Neural cell (in vitro differentiated cells): ENCODE results near the gene IFT122. TPM values are rescaled to one million over a fixed set of nuclear protein-coding genes. Genes with fewer than 3 reads are reported as not detected.

Experiments used
- H2AFZ ChIP-seq: fragments of 200-600, 300-800 bp; sonication (generic), shearing (Covaris generic); 2 replicates; pipeline ENCODE4 v1.6.0; 2014; ENCODE audit warnings: low read depth, mild to moderate bottlenecking, antibody characterized with exemption, low read length, moderate library complexity
- H3F3A ChIP-seq: fragments of 200-600 bp; shearing (Covaris generic); 2 replicates; pipeline ENCODE4 v1.6.1; 2016; ENCODE audit warnings: mild to moderate bottlenecking, moderate library complexity, mixed read lengths, antibody characterized with exemption, low read length; ENCODE audit not compliant: insufficient read depth, poor library complexity, severe bottlenecking
- H3K27ac ChIP-seq: fragments of 200-600, 300-800 bp; sonication (generic), shearing (Covaris generic); 2 replicates; pipeline ENCODE4 v1.5.1; 2014; ENCODE audit warnings: mild to moderate bottlenecking, low read length, moderate library complexity
- H3K27me3 ChIP-seq: fragments of 300-800, 200-600 bp; sonication (generic), shearing (Covaris generic); 2 replicates; pipeline ENCODE4 v1.6.0; 2014; ENCODE audit warnings: mild to moderate bottlenecking, low read depth, low read length, moderate library complexity; ENCODE audit not compliant: insufficient read depth
- H3K36me3 ChIP-seq: fragments of 300-800, 200-600 bp; sonication (generic), shearing (Covaris generic); 2 replicates; pipeline ENCODE4 v1.5.1; 2014; ENCODE audit warnings: mild to moderate bottlenecking, antibody characterized with exemption, low read length, moderate library complexity; ENCODE audit not compliant: insufficient read depth
- H3K4me2 ChIP-seq: fragments of 300-800, 200-600 bp; sonication (generic), shearing (Covaris generic); 2 replicates; pipeline ENCODE4 v1.6.0; 2014; ENCODE audit warnings: mild to moderate bottlenecking, low read length
- H3K4me3 ChIP-seq: fragments of 300-800, 200-600 bp; sonication (generic), shearing (Covaris generic); 2 replicates; pipeline ENCODE4 v1.5.1; 2014; ENCODE audit warnings: mild to moderate bottlenecking, low read length, moderate library complexity
- H3K79me2 ChIP-seq: fragments of 200-600 bp; shearing (Covaris generic); replicated peaks from 2 replicates; pipeline ENCODE4 v1.6.0; 2014; ENCODE audit warnings: mild to moderate bottlenecking, low read length, moderate library complexity; ENCODE audit not compliant: insufficient read depth
- H3K9ac ChIP-seq: fragments of 300-800, 200-600 bp; sonication (generic), shearing (Covaris generic); 2 replicates; pipeline ENCODE4 v1.6.1; 2016; ENCODE audit warnings: mild to moderate bottlenecking, low read length, mixed read lengths
- H3K9me2 ChIP-seq: fragments of 200-600 bp; shearing (Covaris generic); 2 replicates; pipeline ENCODE4 v1.6.1; 2016; ENCODE audit warnings: mild to moderate bottlenecking, low read length, mixed read lengths; ENCODE audit not compliant: insufficient read depth
- H3K9me3 ChIP-seq: fragments of 200-600, 300-800 bp; sonication (generic), shearing (Covaris generic); 2 replicates; pipeline ENCODE4 v1.6.1; 2016; ENCODE audit warnings: mild to moderate bottlenecking, mixed run types, low read length, moderate library complexity, mixed read lengths
- H4K20me1 ChIP-seq: fragments of 200-600 bp; shearing (Covaris generic); 2 replicates; pipeline ENCODE4 v1.6.1; 2016; ENCODE audit warnings: mild to moderate bottlenecking, mixed run types; ENCODE audit not compliant: insufficient read depth
- CTCF ChIP-seq: fragments of 450-650 bp; IDR thresholded peaks from 2 replicates; pipeline ENCODE4 v1.5.1; 2014; ENCODE audit warnings: antibody characterized with exemption, mild to moderate bottlenecking, moderate library complexity; ENCODE audit not compliant: poor library complexity, severe bottlenecking
- EP300 ChIP-seq: fragments of 450-650 bp; conservative IDR thresholded peaks from 2 replicates; pipeline ENCODE4 v1.6.1; 2014; ENCODE audit warnings: antibody characterized with exemption, mild to moderate bottlenecking, moderate library complexity; ENCODE audit not compliant: poor library complexity, severe bottlenecking
- EZH2 ChIP-seq: fragments of 200-600, 300-800 bp; shearing (Covaris generic), sonication (generic); IDR thresholded peaks from 2 replicates; pipeline ENCODE4 v1.6.1; 2014; ENCODE audit warnings: antibody characterized with exemption, low read length, borderline replicate concordance, mild to moderate bottlenecking; ENCODE audit not compliant: insufficient read depth, poor library complexity, severe bottlenecking
- MXI1 ChIP-seq: fragments of 450-650 bp; conservative IDR thresholded peaks from 2 replicates; pipeline ENCODE4 v1.6.1; 2014; ENCODE audit warnings: antibody characterized with exemption, mild to moderate bottlenecking; ENCODE audit not compliant: poor library complexity, severe bottlenecking
- POLR2AphosphoS5 ChIP-seq: IDR thresholded peaks from 2 replicates; pipeline ENCODE4 v1.6.1; 2012
- RAD21 ChIP-seq: fragments of 450-650 bp; conservative IDR thresholded peaks from 2 replicates; pipeline ENCODE4 v1.6.1; 2014; ENCODE audit warnings: antibody characterized with exemption, mild to moderate bottlenecking, moderate library complexity
- SMC3 ChIP-seq: fragments of 450-650 bp; conservative IDR thresholded peaks from 2 replicates; pipeline ENCODE4 v1.6.1; 2014; ENCODE audit warnings: antibody characterized with exemption, mild to moderate bottlenecking, moderate library complexity; ENCODE audit not compliant: poor library complexity
- TAF1 ChIP-seq: IDR thresholded peaks from 2 replicates; pipeline ENCODE4 v1.6.1; 2012; ENCODE audit warnings: low read depth
- polyA plus RNA-seq: library from polyadenylated mRNA; depleted of rRNA; stranded (reverse); fragments of >200 nt; gene quantifications from 2 replicates; pipeline ENCODE4 v1.2.3, GENCODE V29; 2014
- TF ChIP-seq, protein P1 (sequence below): IDR thresholded peaks from 2 replicates; pipeline ENCODE4 v1.6.1; 2012; ENCODE audit warnings: borderline replicate concordance

The IFT122 gene
- polyA plus RNA-seq, 1 donor from 2014 or later, result 28.3 TPM

DNA sequence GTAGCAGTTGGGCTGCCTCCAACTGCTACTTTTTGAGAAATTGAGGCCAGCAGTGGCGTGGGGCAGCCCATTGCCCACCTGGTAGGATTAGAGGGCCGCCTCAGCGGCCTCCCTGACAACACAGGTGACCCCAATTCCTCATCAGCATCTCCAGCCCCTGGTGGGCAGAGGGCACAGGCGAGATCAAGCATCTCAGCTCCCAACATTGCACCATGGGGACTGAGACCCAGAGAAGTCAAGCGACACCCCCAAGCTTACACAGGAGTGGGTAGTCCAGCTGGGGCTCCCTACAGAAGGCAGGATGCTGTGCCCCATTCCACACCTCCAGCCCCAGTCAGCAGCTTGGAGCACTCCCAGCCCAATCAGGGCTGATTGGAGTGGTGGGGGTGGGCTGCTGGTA lies 102.7 kb downstream of the IFT122 start:
- Histone ChIP-seq H2AFZ (no peak overlapping the region), H3K27ac (no peak overlapping the region), H3F3A (no peaks in the 10 kb centered on the region), H3K4me3 (no peak overlapping the region), H3K4me2 (no peak overlapping the region), H3K9me2 (no peaks in the 10 kb centered on the region), H3K36me3 (no peaks in the 10 kb centered on the region), H3K27me3 (no peaks in the 10 kb centered on the region), H3K9me3 (no peaks in the 10 kb centered on the region), H3K79me2 (no peaks in the 10 kb centered on the region), H3K9ac (no peak overlapping the region), H4K20me1 (no peaks in the 10 kb centered on the region)
- TF ChIP-seq, protein P1, sequence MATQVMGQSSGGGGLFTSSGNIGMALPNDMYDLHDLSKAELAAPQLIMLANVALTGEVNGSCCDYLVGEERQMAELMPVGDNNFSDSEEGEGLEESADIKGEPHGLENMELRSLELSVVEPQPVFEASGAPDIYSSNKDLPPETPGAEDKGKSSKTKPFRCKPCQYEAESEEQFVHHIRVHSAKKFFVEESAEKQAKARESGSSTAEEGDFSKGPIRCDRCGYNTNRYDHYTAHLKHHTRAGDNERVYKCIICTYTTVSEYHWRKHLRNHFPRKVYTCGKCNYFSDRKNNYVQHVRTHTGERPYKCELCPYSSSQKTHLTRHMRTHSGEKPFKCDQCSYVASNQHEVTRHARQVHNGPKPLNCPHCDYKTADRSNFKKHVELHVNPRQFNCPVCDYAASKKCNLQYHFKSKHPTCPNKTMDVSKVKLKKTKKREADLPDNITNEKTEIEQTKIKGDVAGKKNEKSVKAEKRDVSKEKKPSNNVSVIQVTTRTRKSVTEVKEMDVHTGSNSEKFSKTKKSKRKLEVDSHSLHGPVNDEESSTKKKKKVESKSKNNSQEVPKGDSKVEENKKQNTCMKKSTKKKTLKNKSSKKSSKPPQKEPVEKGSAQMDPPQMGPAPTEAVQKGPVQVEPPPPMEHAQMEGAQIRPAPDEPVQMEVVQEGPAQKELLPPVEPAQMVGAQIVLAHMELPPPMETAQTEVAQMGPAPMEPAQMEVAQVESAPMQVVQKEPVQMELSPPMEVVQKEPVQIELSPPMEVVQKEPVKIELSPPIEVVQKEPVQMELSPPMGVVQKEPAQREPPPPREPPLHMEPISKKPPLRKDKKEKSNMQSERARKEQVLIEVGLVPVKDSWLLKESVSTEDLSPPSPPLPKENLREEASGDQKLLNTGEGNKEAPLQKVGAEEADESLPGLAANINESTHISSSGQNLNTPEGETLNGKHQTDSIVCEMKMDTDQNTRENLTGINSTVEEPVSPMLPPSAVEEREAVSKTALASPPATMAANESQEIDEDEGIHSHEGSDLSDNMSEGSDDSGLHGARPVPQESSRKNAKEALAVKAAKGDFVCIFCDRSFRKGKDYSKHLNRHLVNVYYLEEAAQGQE, result no peak
- no peak for TF ChIP-seq EZH2

GRCh38 chr3:129543156-129543790 lies 103.2 kb downstream of the IFT122 start, which contains the start of gene H1-8:
Gene H1-8 (plus strand): TSS chr3:129543175. CDS start chr3:129543219, 44 bp downstream.
- H3K9ac ChIP-seq, result no peak within 1 kb of the TSS
- no peaks in the 10 kb centered on the region for H3K36me3 ChIP-seq
- no peak within 1 kb of the TSS for H3K27ac ChIP-seq
- H3K9me2 ChIP-seq, result no peaks in the 10 kb centered on the region
- TF ChIP-seq, protein P1, result no peak
- TF ChIP-seq RAD21, result no peak
- no peak for TF ChIP-seq EP300
- TF ChIP-seq MXI1, result no peak
- TF ChIP-seq POLR2AphosphoS5, result no peak
- TF ChIP-seq TAF1, result no peak
- no peak for TF ChIP-seq CTCF
- TF ChIP-seq SMC3, result no peak
- TF ChIP-seq EZH2, result no peak
- no peaks in the 10 kb centered on the region for H3F3A ChIP-seq
- H3K4me2 ChIP-seq, result no peak within 1 kb of the TSS
- H2AFZ ChIP-seq, result no peak within 1 kb of the TSS
- no peaks in the 10 kb centered on the region for H3K79me2 ChIP-seq
- H4K20me1 ChIP-seq, result no peaks in the 10 kb centered on the region
- no peaks in the 10 kb centered on the region for H3K27me3 ChIP-seq
- H3K9me3 ChIP-seq, result no peaks in the 10 kb centered on the region
- no peak within 1 kb of the TSS for H3K4me3 ChIP-seq
